Pancreas (tissue), 10 donors: ENCODE measurements around the gene TUBGCP6. TPM values are rescaled to one million over a fixed set of nuclear protein-coding genes. Genes with fewer than 3 reads are reported as not detected.

ENCODE experiments used
- ATAC-seq, 4 donors: fragments of 200-7000 bp; cut with Tn5 transposase; one replicate each; pipeline versions ENCODE4 v1.8.0 to v1.9.1; 2020; ENCODE audit warnings: mild to moderate bottlenecking in 4 of 4, moderate library complexity in 4 of 4
- DNase-seq, 6 donors: peaks; one replicate each; pipeline ENCODE4 v3.0.0-alpha.2; 2020
- FAIRE-seq: peaks from 2 replicates; lab custom pipeline; 2012; peaks lifted over from hg19 to GRCh38; lab: Jason Lieb, UNC
- H3K27ac ChIP-seq, 4 donors: fragments of 200-600 bp; sonication (generic); 1 replicate in 3 of 4; 2 replicates in 1 of 4; pipeline versions ENCODE4 v1.5.0 to v1.8.0; 2020
- H3K27me3 ChIP-seq, 4 donors: fragments of 200-600 bp; one replicate each; pipeline ENCODE4 v1.8.0; 2021
- H3K36me3 ChIP-seq, 3 donors: fragments of 200-600 bp; sonication (generic) in 1 of 3; one replicate each; pipeline versions ENCODE4 v1.5.0 to v1.8.0; 2020 to 2021
- H3K4me1 ChIP-seq, 3 donors: fragments of 200-600 bp; one replicate each; pipeline ENCODE4 v1.8.0; 2021
- H3K4me3 ChIP-seq, 4 donors: fragments of 200-600 bp; sonication (generic) in 2 of 4; one replicate each; pipeline versions ENCODE4 v1.5.0 to v1.8.0; 2020 to 2021
- H3K9me3 ChIP-seq, 4 donors: fragments of 200-600 bp; one replicate each; pipeline ENCODE4 v1.8.0; 2021
- WGBS, 2 donors: extraction: QIAGEN DNeasy Blood & Tissue Kit; methylation state at CpG; one replicate each; pipeline ENCODE4 v1.1.7; 2013; 5-methylcytosine and 5-hydroxymethylcytosine counted together
- intact Hi-C, 3 donors: fragments of 100-400 bp; cut with DNase I; formaldehyde crosslinking; loops; one replicate each; pipeline versions ENCODE4 v1.11.1 to v1.14.2; 2022
- polyA plus RNA-seq, 2 donors: library from polyadenylated mRNA; stranded (reverse); fragments of 200-250 nt; gene quantifications; one replicate each; pipeline ENCODE4 v1.2.3, GENCODE V29; 2013
- total RNA-seq, 6 donors: library from RNA; stranded (reverse); fragmentation: NEBNext Ultra II Directional in 4 of 6; extraction: Animal tissue kit (Norgen Biotek cat#: 25700) in 4 of 6; gene quantifications; one replicate each; pipeline versions ENCODE4 v1.2.1 to v1.2.4, GENCODE V29; 2021 to 2023
- TF ChIP-seq, protein P1 (sequence below), 4 donors: fragments of 200-600 bp; sonication (generic) in 3 of 4; IDR thresholded peaks; one replicate each; pipeline versions ENCODE4 v1.5.0 to v1.8.0; 2021; ENCODE audit warnings: antibody characterized with exemption in 4 of 4
- donor health status: healthy with polysubstance abuse.
- donor health status: DM: no; HTN: no; CAD: no; lungs with moderate emphysema.
- donor health status: DM: no; HTN: no; CAD: no.
- donor health status: control.
- donor health status: control.
- donor health status: Bipolar disorder and iron deficiency.
- donor health status: DM: yes; HTN: yes; CAD: no.
- donor health status: DM: no; HTN: no; CAD: no.
- donor health status: DM: no; HTN: no; CAD: no.
- donor health status: DM: yes; HTN: yes; CAD: no.

TUBGCP6 gene
- total and polyA plus RNA-seq, 8 donors, result 19.2 to 139 (median 29.8) TPM

DNA sequence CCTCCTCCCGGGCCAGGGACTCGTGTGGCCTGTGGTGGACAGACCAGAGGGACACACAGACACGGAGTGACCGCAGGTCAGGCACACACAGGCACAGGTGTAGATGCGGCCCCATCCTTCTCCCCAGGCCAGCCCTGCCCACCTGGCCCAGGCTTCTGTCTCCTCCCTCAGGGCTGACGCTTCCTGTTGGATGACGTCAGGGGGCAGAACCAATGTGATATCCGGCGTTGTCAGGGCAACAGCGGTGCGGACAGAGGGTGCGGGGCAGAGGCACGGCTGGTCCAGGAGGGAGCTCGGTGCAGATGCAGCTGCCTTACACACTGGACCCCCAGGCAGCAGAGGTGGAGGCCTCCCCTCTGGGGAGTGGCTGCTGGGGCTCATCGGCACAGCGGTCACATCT is 2.9 kb upstream of the TUBGCP6 start:
- FAIRE-seq (no peak), ATAC-seq (no peak), DNase-seq (peak in 2 of 6 donors; percentile 50 to 56)
- Histone ChIP-seq H3K4me1 (peaks cover 14 to 25% (median 14%) of the 10 kb centered on the region in 3 donors), H3K27ac (no peak overlapping the region), H3K36me3 (no peaks in the 10 kb centered on the region), H3K4me3 (no peak overlapping the region), H3K27me3 (no peaks in the 10 kb centered on the region), H3K9me3 (no peaks in the 10 kb centered on the region)
- TF ChIP-seq, protein P1, sequence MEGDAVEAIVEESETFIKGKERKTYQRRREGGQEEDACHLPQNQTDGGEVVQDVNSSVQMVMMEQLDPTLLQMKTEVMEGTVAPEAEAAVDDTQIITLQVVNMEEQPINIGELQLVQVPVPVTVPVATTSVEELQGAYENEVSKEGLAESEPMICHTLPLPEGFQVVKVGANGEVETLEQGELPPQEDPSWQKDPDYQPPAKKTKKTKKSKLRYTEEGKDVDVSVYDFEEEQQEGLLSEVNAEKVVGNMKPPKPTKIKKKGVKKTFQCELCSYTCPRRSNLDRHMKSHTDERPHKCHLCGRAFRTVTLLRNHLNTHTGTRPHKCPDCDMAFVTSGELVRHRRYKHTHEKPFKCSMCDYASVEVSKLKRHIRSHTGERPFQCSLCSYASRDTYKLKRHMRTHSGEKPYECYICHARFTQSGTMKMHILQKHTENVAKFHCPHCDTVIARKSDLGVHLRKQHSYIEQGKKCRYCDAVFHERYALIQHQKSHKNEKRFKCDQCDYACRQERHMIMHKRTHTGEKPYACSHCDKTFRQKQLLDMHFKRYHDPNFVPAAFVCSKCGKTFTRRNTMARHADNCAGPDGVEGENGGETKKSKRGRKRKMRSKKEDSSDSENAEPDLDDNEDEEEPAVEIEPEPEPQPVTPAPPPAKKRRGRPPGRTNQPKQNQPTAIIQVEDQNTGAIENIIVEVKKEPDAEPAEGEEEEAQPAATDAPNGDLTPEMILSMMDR (IDR thresholded peaks at IDR 0.05), result no peak
- intact Hi-C loops, result loop anchor here in 2 of 3 donors (5.0 to 10.0 kb wide), 2 partner anchors 257 to 260 kb away; partner anchors contain the start of genes LMF2 (in 2 of the 2) and NCAPH2 (in 2 of the 2)
- WGBS, 2 donors, result 57 to 72% methylated on average over 14 to 16 of the region's 16 CpGs

DNA sequence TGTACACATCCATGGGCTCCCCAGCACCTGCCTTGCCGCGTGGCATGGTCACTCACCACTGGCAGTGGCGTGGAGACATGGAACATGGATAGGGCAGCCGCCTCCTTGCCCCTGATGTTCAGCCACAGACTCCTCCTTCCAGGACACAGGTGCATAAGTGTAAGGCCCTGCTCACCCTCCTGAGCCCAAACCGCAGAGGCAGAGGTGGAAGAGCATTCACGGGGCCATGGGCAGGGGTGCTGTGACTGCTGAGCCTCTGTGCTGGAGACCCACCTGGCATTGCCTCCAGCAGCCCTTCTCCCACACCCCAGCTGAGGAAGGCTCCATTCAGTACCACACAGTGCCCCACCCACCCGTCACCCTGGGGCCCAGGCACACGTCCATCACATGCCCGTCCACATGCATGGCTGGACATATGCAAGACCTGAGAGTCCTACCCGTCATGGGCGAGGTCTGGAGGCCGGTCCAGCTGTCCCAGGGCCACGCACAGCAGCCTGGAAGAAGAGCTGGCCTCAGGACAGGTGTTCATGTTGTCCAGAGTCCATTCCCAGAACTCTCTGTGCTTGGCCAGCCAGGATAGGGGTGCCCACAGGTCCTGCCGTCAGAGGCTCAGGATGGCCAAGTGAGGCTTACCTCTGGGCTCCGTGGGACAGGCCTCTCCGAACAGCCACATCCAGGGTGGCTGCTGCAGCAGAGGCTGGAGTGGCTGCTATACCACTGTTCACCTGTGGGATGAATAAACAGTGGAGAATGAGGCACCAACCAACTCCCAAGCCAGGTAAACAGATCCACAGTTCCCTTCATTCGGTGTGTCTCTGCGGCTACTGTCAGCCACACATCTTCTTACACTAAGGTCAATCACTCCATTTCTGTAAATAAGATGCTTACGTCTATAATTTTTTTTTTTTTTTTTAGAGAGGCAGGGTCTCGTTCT is 1.7 kb upstream of the TUBGCP6 start:
- FAIRE-seq (no peak), ATAC-seq (no peak), DNase-seq (no peak)
- Histone ChIP-seq H3K36me3 (no peaks in the 10 kb centered on the region), H3K27ac (no peak overlapping the region), H3K4me1 (peaks cover 15 to 37% (median 18%) of the 10 kb centered on the region in 3 donors), H3K4me3 (peak overlapping the region in 1 of 4 donors; percentile 70), H3K27me3 (no peaks in the 10 kb centered on the region), H3K9me3 (no peaks in the 10 kb centered on the region)
- intact Hi-C loops, result loop anchor here in 2 of 3 donors (5.0 to 10.0 kb wide), 2 partner anchors 258 to 261 kb away; partner anchors contain the start of genes LMF2 (in 2 of the 2) and NCAPH2 (in 2 of the 2)
- 82 to 83% methylated on average over 20 of the region's 20 CpGs for WGBS, 2 donors
- TF ChIP-seq, protein P1 (IDR thresholded peaks at IDR 0.05), result no peak

DNA sequence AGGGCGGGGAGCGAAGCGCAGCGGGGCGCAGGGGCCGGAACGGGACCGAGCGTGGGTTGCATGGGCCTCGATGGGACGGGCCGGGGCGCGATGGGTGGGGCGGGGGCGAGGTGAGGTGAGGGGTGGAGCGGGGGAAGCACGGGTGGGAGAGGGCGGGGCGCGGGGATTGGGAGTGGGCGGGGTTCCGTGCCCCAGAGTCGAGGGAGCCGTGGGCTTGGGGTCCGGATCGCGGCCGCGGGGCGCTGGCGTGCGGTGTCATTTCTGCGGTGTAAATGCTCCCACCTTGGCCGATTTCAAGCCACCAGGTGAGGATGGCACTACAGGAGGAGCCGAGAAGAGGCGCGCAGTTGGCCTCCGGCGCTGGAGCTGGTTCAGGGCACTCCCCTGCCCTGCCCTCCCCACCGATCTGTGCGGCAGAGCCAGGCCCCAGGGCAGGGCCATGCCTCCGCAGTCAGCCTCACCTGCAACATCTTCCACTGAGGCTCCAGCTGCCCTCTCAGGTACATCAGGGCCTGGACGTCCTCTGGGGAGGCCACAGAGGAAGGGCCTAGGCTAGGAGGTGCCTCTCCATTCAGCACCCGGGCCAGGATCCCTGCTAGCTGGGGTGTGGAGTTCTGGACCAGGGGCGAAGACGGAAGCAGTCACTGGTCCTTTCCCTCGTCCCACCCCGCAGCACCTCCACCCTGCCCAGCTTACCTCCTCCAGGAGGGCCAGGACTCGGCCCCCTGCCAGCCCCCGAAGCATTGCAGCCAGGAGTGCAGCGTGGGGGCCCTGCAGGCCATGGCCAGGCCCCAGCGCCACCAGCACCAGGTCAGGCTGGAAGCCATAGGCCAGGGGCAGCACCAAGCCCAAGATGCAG is 620 bp upstream of the TUBGCP6 start:
- peak; percentile 19 to 48 (median 24) for ATAC-seq
- peak overlapping the region; percentile 78 to 91 (median 84) for H3K27ac ChIP-seq

More for the DNA sequence above, 620 bp upstream of the TUBGCP6 start:
- Histone ChIP-seq H3K9me3 (no peaks in the 10 kb centered on the region), H3K4me3 (peak overlapping the region; percentile 70 to 96 (median 86)), H3K27me3 (no peaks in the 10 kb centered on the region), H3K36me3 (no peaks in the 10 kb centered on the region), H3K4me1 (peaks cover 17 to 38% (median 24%) of the 10 kb centered on the region in 3 donors)
- TF ChIP-seq, protein P1 (IDR thresholded peaks at IDR 0.05), result no peak
- FAIRE-seq, result no peak
- intact Hi-C loops, result loop anchor here in 2 of 3 donors (5.0 to 10.0 kb wide), 2 partner anchors 259 to 262 kb away; partner anchors contain the start of genes LMF2 (in 2 of the 2) and NCAPH2 (in 2 of the 2)
- 10 to 20% methylated on average over 31 to 53 of the region's 53 CpGs for WGBS, 2 donors
- peak in 1 of 6 donors; percentile 67 for DNase-seq
